Myocyte (in vitro differentiated cells): ENCODE data around the gene PPP1R17. TPM values are rescaled to one million over a fixed set of nuclear protein-coding genes. Genes with fewer than 3 reads are reported as not detected.

Experiments used
- DNase-seq: peaks from one replicate; pipeline ENCODE4 v3.0.0-alpha.2; 2012; ENCODE audit warnings: low read depth
- polyA plus RNA-seq: library from polyadenylated mRNA; unstranded; fragments of >200 nt; gene quantifications from one replicate; pipeline ENCODE4 v1.2.1, GENCODE V29; 2012; ENCODE audit warnings: missing spikeins
- total RNA-seq: library from RNA; depleted of rRNA; stranded (reverse); fragments of >200 nt; gene quantifications from 2 replicates; pipeline ENCODE4 v1.2.3, GENCODE V29; 2014

Gene PPP1R17
- total RNA-seq: not detected in 2 replicates
- not detected for polyA plus RNA-seq

GRCh38 chr7:31687024-31687748 is at the start of gene PPP1R17:
Gene PPP1R17 (plus strand): TSS chr7:31687215. CDS start chr7:31692442, 5,227 bp downstream.
- DNase-seq: no peak

GRCh38 chr7:31640381-31640780 is 46.6 kb upstream of the PPP1R17 start:
- no peak for DNase-seq

GRCh38 chr7:31642681-31643115 is 44.3 kb upstream of the PPP1R17 start:
- DNase-seq: no peak

GRCh38 chr7:31646942-31647341 is 40.1 kb upstream of the PPP1R17 start:
- DNase-seq: no peak

- DNase-seq: no peak
Measured at GRCh38 chr7:31647511-31647910, 39.5 kb upstream of the PPP1R17 start.

- no peak for DNase-seq
Measured at GRCh38 chr7:31648288-31648687, 38.7 kb upstream of the PPP1R17 start.

GRCh38 chr7:31648880-31649279 is 38.1 kb upstream of the PPP1R17 start:
- no peak for DNase-seq

GRCh38 chr7:31651234-31652062 is 35.6 kb upstream of the PPP1R17 start:
- DNase-seq: no peak

GRCh38 chr7:31652063-31652326 is 35.0 kb upstream of the PPP1R17 start:
- DNase-seq: no peak

GRCh38 chr7:31663072-31663471 is 23.9 kb upstream of the PPP1R17 start:
- no peak for DNase-seq

- DNase-seq: no peak
Measured at GRCh38 chr7:31664890-31665289, 22.1 kb upstream of the PPP1R17 start.

- DNase-seq: no peak
Measured at GRCh38 chr7:31665546-31665945, 21.5 kb upstream of the PPP1R17 start.

GRCh38 chr7:31669461-31669860 is 17.6 kb upstream of the PPP1R17 start:
- DNase-seq: no peak

- DNase-seq: no peak
Measured at GRCh38 chr7:31679574-31680305, 7.3 kb upstream of the PPP1R17 start.

- DNase-seq: no peak
Measured at GRCh38 chr7:31683445-31684225, 3.4 kb upstream of the PPP1R17 start.

- DNase-seq: no peak
Measured at GRCh38 chr7:31688372-31688771, 1.4 kb downstream of the PPP1R17 start.

GRCh38 chr7:31688996-31689395 is 2.0 kb downstream of the PPP1R17 start:
- DNase-seq: no peak

GRCh38 chr7:31690935-31691334 is 3.9 kb downstream of the PPP1R17 start:
- DNase-seq: no peak

- DNase-seq: no peak
Measured at GRCh38 chr7:31692451-31692850, 5.4 kb downstream of the PPP1R17 start.

GRCh38 chr7:31692871-31693270 is 5.9 kb downstream of the PPP1R17 start:
- DNase-seq: no peak
